ENCODE results near the gene RFX4. TPM values are rescaled to one million over a fixed set of nuclear protein-coding genes. Genes with fewer than 3 reads are reported as not detected.
A peak's percentile ranks its signal among the peaks of the same experiment; 100 is the strongest.

The RFX4 gene
- total RNA-seq, 4 donors from 2014 or later: not detected

DNA sequence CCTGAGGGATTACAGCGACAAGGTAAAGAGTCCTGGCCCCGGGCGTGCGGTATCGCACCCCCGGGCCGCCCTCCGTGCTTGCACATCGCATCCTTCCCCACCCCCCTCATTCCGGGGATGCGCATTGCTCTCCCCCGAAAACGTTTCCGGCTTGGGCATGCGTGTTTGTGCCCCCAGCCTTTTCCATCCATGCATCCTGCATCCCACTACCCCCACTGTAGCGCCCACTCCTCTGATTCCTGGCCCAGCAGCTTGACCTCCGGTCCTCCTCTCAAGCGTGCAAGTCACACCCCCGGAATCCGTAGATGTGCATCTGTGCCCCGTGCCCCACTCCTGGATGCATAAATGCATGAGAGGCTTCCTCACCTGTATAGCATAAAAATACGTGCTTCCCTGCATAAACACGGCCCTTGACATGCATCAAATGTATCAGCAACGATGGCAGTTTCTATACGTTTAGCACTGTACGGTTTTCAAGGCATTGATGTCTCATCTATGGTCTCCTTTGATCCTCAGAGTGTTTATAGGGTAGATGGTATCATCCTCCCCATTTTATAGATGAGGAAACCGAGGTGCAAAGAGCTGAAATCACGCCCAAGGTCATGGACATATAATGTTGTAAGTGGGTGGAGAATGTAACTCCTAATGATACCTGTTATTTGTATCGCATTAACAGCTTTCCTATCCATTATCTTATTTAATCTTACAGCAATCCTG, 192.2 kb downstream of the RFX4 start:
- H3K36me3 ChIP-seq: peaks cover 0 to 5% (median 0%) of the 10 kb centered on the region in 4 donors
- intact Hi-C loops (cut with DNase I): loop anchor here (2.0 to 5.0 kb wide), 2 partner anchors 318 to 418 kb away; partner anchors contain the start of genes CRY1 and POLR3B
- DNase-seq (ENCODE audit: extremely low spot score): peak; percentile 21
- no peak for TF ChIP-seq EP300 (IDR thresholded peaks at IDR 0.05)
- TF ChIP-seq POLR2A (IDR thresholded peaks at IDR 0.05; ENCODE audit: low read depth): no peak
- TF ChIP-seq, protein P1, sequence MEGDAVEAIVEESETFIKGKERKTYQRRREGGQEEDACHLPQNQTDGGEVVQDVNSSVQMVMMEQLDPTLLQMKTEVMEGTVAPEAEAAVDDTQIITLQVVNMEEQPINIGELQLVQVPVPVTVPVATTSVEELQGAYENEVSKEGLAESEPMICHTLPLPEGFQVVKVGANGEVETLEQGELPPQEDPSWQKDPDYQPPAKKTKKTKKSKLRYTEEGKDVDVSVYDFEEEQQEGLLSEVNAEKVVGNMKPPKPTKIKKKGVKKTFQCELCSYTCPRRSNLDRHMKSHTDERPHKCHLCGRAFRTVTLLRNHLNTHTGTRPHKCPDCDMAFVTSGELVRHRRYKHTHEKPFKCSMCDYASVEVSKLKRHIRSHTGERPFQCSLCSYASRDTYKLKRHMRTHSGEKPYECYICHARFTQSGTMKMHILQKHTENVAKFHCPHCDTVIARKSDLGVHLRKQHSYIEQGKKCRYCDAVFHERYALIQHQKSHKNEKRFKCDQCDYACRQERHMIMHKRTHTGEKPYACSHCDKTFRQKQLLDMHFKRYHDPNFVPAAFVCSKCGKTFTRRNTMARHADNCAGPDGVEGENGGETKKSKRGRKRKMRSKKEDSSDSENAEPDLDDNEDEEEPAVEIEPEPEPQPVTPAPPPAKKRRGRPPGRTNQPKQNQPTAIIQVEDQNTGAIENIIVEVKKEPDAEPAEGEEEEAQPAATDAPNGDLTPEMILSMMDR (IDR thresholded peaks at IDR 0.05): no peak
- no peak for TF ChIP-seq POLR2AphosphoS5 (IDR thresholded peaks at IDR 0.05)
- WGBS: 8% methylated on average over 16 of the region's 29 CpGs
- no peaks in the 10 kb centered on the region for H3K27me3 ChIP-seq
- peak overlapping the region; percentile 91 to 97 (median 93) for H3K27ac ChIP-seq (replicated peaks in 1 of 4)
- H3K4me3 ChIP-seq: peak overlapping the region; percentile 80 to 95 (median 88)
- no peaks in the 10 kb centered on the region for H3K9me3 ChIP-seq
- peaks cover 14 to 21% (median 18%) of the 10 kb centered on the region in 4 donors for H3K4me1 ChIP-seq

DNA sequence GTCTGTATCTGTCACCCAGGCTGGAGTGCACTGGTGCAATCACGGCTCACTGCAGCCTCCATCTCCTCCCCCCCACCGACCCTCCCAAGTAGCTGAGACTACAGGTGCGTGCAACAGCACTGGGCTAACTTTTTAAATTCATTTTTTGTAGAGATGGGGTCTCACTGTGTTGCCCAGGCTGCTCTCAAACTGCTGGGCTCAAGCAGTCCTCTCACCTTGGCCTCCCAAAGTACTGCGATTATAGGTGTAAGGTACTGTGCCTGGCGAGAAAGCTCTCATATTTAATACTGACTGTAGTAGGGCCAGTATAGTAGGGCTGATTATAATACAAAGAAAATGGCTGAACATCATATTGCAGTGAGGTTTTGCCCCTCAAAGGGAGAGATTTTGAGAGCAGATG, 194.1 kb downstream of the RFX4 start:
- no peak for TF ChIP-seq POLR2AphosphoS5 (IDR thresholded peaks at IDR 0.05)
- no peak for TF ChIP-seq EP300 (IDR thresholded peaks at IDR 0.05)
- TF ChIP-seq POLR2A (IDR thresholded peaks at IDR 0.05; ENCODE audit: low read depth): no peak
- TF ChIP-seq, protein P1 (IDR thresholded peaks at IDR 0.05): no peak
- Histone ChIP-seq H3K27ac (replicated peaks in 1 of 4) (no peak overlapping the region), H3K9me3 (no peaks in the 10 kb centered on the region), H3K27me3 (no peaks in the 10 kb centered on the region), H3K4me3 (no peak overlapping the region), H3K4me1 (peaks cover 14 to 22% (median 18%) of the 10 kb centered on the region in 4 donors), H3K36me3 (peaks cover 0 to 5% (median 0%) of the 10 kb centered on the region in 4 donors)
- intact Hi-C loops (cut with DNase I): no loop called here
- DNase-seq (ENCODE audit: extremely low spot score): peak; percentile 26
- 97% methylated on average over 5 of the region's 5 CpGs for WGBS

DNA sequence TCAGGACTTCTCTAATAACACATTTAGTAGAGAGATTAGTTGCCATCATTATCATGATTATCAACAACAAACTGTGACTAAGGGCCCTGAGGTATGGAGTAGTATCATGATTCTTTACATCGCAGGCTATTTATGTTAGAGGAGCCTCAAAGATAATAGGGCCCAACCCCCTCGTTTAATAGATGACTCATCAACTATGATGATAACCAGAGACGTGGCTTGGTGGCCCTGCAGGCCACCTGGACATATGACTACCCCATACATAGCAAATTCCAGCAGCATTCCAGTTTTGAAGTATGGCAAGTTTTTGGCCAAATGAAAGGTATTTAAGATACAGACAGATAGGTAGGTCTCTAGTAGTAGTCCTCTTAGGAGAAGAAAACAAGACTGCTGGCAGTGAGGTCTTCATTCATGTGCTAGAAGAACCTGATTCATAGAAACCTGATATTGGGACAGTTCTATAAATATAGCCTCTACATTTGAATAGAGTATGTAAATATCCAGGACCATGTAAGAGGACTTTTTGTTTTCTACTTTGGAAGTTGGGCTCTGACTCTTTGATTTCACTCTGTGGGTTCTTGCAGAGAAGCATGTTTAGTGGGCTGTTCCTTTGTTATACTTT, 197.3 kb downstream of the RFX4 start:
- H3K27ac ChIP-seq (replicated peaks in 1 of 4): no peak overlapping the region
- H3K9me3 ChIP-seq: no peaks in the 10 kb centered on the region
- TF ChIP-seq, protein P1 (IDR thresholded peaks at IDR 0.05): no peak
- TF ChIP-seq POLR2AphosphoS5 (IDR thresholded peaks at IDR 0.05) (no peak), EP300 (IDR thresholded peaks at IDR 0.05) (no peak), POLR2A (IDR thresholded peaks at IDR 0.05; ENCODE audit: low read depth) (no peak)
- peak; percentile 55 for DNase-seq (ENCODE audit: extremely low spot score)
- WGBS: 64% methylated on average over 3 of the region's 3 CpGs
- H3K4me1 ChIP-seq: peaks cover 11 to 31% (median 21%) of the 10 kb centered on the region in 4 donors
- no peak overlapping the region for H3K4me3 ChIP-seq
- H3K36me3 ChIP-seq: peaks cover 0 to 20% (median 3%) of the 10 kb centered on the region in 4 donors
- H3K27me3 ChIP-seq: no peaks in the 10 kb centered on the region
- intact Hi-C loops (cut with DNase I): no loop called here

DNA sequence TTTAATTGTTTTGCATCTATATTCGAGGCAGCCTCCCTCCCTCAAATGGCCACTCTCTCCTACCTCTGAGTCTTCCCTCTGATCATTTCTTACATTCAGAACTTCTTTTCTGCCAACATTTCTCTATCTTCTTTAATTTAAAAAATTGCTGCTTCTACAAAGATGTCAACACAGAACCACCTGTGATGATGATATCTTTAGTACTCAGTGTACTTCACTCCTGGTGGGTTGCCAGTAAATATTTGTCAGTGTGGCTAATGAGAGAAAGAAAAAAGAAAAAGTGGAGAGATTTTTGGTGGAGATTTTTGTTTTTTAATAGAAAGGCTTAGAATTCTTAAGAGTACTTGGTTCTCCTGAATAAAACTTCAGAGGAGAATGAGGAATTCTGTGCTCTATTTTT, 199.8 kb downstream of the RFX4 start:
- H3K27me3 ChIP-seq: no peaks in the 10 kb centered on the region
- intact Hi-C loops (cut with DNase I): no loop called here
- peak; percentile 31 for DNase-seq (ENCODE audit: extremely low spot score)
- peaks cover 0 to 32% (median 5%) of the 10 kb centered on the region in 4 donors for H3K36me3 ChIP-seq
- H3K9me3 ChIP-seq: no peaks in the 10 kb centered on the region
- 73% methylated on average over 1 of the region's 1 CpG for WGBS
- H3K4me1 ChIP-seq: peaks cover 0 to 14% (median 9%) of the 10 kb centered on the region in 4 donors
- H3K27ac ChIP-seq (replicated peaks in 1 of 4): peak overlapping the region in 1 of 4 donors; percentile 23
- TF ChIP-seq POLR2A (IDR thresholded peaks at IDR 0.05; ENCODE audit: low read depth) (no peak), EP300 (IDR thresholded peaks at IDR 0.05) (no peak), POLR2AphosphoS5 (IDR thresholded peaks at IDR 0.05) (no peak)
- TF ChIP-seq, protein P1 (IDR thresholded peaks at IDR 0.05): no peak
- no peak overlapping the region for H3K4me3 ChIP-seq
